GM06990 (cell line): ENCODE results near the gene INTS7.
A peak's percentile ranks its signal among the peaks of the same experiment; 100 is the strongest.

Experiments
- DNase-seq: peaks from one replicate; pipeline ENCODE4 v3.0.0-alpha.2; 2011; ENCODE audit not compliant: insufficient read length; ENCODE audit errors: extremely low read depth
- H3K27me3 ChIP-seq: replicated peaks from 2 replicates; pipeline ENCODE4 v1.6.0; 2011; ENCODE audit warnings: low read length; ENCODE audit not compliant: control insufficient read depth, insufficient read depth
- H3K36me3 ChIP-seq: 2 replicates; pipeline ENCODE4 v1.5.1; 2011; ENCODE audit warnings: low read length; ENCODE audit not compliant: control insufficient read depth, insufficient read depth
- H3K4me3 ChIP-seq: replicated peaks from 2 replicates; pipeline ENCODE4 v1.5.1; 2011; ENCODE audit warnings: low read depth, mild to moderate bottlenecking, control low read depth, low read length
- TF ChIP-seq, protein P1 (sequence below): IDR thresholded peaks from 2 replicates; pipeline ENCODE4 v1.5.1; 2011; ENCODE audit warnings: low read length, control low read depth, mild to moderate bottlenecking, inconsistent platforms; ENCODE audit not compliant: insufficient read depth, poor library complexity, severe bottlenecking

Gene INTS7

DNA sequence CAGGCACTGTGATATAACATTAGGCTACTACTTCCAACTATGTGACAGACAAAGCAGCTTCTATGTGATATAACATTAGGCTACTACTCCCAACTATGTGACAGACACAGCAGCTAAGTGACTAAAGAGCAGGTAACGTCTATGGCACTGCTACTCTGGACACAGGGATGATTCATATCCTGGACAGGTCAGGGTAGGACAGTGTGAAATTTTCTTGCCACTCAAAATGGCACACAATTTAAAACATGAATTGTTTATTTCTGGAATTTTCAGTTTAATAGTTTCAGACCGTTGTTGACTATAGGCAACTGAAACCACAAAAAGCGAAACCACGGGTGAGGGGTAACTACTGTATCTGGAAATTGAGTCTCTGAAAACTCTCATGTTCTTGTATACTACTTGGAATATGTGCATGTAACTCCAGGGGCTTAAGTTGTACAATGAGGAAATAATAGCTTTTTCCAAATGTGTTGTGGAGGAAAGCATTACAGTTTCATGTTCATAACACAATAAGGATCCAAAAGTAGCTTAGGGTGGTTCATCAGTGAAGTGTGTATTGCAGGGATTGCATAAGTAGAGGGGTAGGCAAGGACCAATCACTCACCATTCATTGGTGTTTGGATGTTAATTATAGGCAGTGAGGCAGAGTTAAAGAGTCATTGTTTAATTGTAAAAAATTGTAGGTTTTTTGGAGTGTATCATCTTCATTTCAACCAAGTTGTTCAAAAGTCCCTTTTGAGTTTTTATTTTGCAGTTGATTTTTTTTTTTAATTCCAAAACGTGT is 5.5 kb upstream of the INTS7 start:
- no peak for DNase-seq
- no peaks in the 10 kb centered on the region for H3K27me3 ChIP-seq
- H3K36me3 ChIP-seq = no peaks in the 10 kb centered on the region; the same call in 1 of the 2 replicates
- TF ChIP-seq, protein P1, sequence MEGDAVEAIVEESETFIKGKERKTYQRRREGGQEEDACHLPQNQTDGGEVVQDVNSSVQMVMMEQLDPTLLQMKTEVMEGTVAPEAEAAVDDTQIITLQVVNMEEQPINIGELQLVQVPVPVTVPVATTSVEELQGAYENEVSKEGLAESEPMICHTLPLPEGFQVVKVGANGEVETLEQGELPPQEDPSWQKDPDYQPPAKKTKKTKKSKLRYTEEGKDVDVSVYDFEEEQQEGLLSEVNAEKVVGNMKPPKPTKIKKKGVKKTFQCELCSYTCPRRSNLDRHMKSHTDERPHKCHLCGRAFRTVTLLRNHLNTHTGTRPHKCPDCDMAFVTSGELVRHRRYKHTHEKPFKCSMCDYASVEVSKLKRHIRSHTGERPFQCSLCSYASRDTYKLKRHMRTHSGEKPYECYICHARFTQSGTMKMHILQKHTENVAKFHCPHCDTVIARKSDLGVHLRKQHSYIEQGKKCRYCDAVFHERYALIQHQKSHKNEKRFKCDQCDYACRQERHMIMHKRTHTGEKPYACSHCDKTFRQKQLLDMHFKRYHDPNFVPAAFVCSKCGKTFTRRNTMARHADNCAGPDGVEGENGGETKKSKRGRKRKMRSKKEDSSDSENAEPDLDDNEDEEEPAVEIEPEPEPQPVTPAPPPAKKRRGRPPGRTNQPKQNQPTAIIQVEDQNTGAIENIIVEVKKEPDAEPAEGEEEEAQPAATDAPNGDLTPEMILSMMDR = no peak
- H3K4me3 ChIP-seq = peak overlapping the region; percentile 39; the same call in 1 of the 2 replicates

GRCh38 chr1:212039622-212040021 is 4.3 kb upstream of the INTS7 start:
- TF ChIP-seq, protein P1 = no peak
- Histone ChIP-seq H3K36me3 (no peaks in the 10 kb centered on the region; the same call in 1 of the 2 replicates), H3K27me3 (no peaks in the 10 kb centered on the region), H3K4me3 (no peak overlapping the region)
- DNase-seq = no peak

GRCh38 chr1:212037900-212038299 is 2.5 kb upstream of the INTS7 start:
- H3K4me3 ChIP-seq = peak overlapping the region; percentile 98
- no peak for DNase-seq
- H3K27me3 ChIP-seq = no peaks in the 10 kb centered on the region
- H3K36me3 ChIP-seq = no peaks in the 10 kb centered on the region
- TF ChIP-seq, protein P1 = no peak

DNA sequence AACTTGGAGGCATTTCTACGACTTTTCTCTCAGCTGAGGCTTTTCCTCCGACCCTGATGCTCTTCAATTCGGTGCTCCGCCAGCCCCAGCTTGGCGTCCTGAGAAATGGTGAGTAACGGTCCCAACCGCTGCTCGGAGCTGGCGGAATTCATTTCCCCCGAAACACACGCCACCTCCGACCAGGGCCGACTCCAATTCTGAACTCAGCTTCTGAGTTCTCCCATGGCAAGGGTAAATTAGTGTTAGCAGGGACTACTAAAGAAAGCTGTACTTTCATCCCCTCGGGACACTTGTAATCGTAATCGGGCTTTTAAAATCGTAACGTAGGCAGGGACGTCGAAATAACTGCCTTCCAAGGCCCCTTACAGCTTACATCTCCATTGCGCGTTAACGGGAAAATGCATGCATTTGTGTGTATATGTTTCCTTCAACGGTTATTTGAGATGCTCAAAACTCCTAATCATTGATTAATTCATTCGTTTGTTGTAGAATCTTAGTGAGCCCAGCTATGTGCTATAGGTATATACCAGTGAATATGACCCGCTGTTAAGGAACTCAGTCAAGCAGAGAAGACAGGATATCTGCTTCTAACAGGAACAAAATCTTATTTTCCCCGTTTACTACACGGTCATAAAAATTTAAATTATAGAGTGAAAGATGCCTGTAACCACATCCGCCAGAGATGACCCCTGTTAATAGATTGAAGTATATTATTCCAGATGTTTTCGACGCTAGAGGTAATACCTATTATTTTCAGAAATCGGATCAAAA is 663 bp upstream of the INTS7 start:
- DNase-seq = no peak
- TF ChIP-seq, protein P1 = no peak
- H3K27me3 ChIP-seq = no peaks in the 10 kb centered on the region
- peak overlapping the region; percentile 98 for H3K4me3 ChIP-seq
- no peaks in the 10 kb centered on the region for H3K36me3 ChIP-seq

DNA sequence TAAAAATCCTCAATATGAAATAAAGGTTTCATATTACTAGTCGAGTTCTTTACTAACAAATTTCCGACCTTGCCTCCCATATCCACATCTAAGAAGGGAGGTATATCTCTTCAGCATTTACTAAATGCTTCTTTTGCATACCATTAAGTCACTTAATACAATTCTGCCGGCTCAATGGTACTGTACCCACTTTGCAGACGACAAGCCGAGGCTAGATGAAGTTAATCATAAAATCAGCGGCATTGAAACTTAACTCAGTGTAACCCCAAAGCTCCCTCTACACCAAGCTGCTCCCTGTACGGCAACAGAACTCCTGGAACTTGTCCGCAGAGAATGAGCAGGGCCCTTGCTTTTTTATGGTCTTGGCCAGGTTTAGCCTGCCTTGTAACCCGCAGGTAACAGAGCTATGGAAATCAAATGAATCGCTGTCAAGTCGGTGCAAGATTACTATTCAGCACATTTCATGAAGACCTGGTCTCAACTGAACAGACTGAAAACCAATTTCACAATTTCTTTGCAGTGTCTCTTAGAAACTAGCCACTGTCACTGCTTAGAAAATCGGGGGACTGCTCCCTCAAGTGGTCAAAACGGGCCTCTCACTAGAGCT is 738 bp downstream of the INTS7 start:
- DNase-seq = no peak
- peak overlapping the region; percentile 98 for H3K4me3 ChIP-seq
- no peaks in the 10 kb centered on the region for H3K36me3 ChIP-seq
- TF ChIP-seq, protein P1 = no peak
- H3K27me3 ChIP-seq = no peaks in the 10 kb centered on the region
